HL-60 (cell line): Measurements from ENCODE around the gene RB1.

Experiments
- POLR2AphosphoS5 ChIP-seq: IDR thresholded peaks from 2 replicates; pipeline ENCODE4 v1.6.1; 2012; ENCODE audit warnings: low read depth
- TF ChIP-seq, protein P1 (sequence below): IDR thresholded peaks from one replicate; pipeline ENCODE4 v1.5.1; 2011; ENCODE audit warnings: low read length, control low read depth, inconsistent platforms; ENCODE audit not compliant: insufficient read depth
- TF ChIP-seq, protein P2 (sequence below): IDR thresholded peaks from 2 replicates; pipeline ENCODE4 v1.6.1; 2012; ENCODE audit warnings: low read depth; ENCODE audit not compliant: insufficient replicate concordance

DNA sequence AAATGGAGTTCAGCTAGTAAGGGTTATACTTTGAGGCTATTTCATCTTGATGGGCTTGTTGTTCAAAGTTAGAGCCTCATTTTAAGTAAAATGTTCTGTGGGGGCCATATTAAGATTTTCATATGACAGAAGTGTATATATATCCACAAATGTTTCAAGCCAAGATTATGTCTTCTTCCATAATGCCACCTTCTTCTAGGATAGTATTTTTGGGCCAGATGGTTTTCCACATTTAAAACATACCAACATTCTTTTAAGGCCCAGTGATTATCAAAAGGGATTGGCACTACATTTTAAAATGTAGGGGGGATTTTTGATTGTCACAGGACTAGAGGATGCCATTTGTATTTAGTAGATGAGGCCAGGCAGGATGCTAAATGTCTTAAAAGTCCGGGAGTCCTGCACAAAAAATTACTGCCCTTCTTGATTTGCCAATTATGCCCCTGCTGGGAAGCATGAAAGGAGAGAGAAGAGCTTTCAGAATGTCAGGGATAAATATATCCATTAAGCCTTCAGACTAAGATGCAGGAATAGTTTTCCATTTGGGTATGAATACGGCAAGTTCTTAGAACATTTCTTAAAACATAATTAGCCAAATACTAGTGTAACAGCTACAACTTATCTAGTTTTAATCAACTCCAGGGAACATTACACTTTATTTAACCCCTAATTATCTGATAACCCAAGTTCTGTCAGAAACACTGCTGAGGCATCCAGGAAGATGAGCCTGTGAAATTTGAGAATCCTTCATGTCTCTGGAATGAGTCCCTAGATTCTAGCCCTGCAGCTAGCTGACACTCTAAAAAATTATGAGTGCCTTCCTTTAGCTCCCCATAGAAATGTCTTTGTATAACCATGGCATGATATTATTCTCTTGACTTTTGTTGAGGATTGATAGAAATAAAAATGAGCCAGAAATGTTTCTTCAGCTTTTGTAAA is 36.6 kb upstream of the RB1 start:
- TF ChIP-seq, protein P1, sequence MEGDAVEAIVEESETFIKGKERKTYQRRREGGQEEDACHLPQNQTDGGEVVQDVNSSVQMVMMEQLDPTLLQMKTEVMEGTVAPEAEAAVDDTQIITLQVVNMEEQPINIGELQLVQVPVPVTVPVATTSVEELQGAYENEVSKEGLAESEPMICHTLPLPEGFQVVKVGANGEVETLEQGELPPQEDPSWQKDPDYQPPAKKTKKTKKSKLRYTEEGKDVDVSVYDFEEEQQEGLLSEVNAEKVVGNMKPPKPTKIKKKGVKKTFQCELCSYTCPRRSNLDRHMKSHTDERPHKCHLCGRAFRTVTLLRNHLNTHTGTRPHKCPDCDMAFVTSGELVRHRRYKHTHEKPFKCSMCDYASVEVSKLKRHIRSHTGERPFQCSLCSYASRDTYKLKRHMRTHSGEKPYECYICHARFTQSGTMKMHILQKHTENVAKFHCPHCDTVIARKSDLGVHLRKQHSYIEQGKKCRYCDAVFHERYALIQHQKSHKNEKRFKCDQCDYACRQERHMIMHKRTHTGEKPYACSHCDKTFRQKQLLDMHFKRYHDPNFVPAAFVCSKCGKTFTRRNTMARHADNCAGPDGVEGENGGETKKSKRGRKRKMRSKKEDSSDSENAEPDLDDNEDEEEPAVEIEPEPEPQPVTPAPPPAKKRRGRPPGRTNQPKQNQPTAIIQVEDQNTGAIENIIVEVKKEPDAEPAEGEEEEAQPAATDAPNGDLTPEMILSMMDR = no peak
- TF ChIP-seq, protein P2, sequence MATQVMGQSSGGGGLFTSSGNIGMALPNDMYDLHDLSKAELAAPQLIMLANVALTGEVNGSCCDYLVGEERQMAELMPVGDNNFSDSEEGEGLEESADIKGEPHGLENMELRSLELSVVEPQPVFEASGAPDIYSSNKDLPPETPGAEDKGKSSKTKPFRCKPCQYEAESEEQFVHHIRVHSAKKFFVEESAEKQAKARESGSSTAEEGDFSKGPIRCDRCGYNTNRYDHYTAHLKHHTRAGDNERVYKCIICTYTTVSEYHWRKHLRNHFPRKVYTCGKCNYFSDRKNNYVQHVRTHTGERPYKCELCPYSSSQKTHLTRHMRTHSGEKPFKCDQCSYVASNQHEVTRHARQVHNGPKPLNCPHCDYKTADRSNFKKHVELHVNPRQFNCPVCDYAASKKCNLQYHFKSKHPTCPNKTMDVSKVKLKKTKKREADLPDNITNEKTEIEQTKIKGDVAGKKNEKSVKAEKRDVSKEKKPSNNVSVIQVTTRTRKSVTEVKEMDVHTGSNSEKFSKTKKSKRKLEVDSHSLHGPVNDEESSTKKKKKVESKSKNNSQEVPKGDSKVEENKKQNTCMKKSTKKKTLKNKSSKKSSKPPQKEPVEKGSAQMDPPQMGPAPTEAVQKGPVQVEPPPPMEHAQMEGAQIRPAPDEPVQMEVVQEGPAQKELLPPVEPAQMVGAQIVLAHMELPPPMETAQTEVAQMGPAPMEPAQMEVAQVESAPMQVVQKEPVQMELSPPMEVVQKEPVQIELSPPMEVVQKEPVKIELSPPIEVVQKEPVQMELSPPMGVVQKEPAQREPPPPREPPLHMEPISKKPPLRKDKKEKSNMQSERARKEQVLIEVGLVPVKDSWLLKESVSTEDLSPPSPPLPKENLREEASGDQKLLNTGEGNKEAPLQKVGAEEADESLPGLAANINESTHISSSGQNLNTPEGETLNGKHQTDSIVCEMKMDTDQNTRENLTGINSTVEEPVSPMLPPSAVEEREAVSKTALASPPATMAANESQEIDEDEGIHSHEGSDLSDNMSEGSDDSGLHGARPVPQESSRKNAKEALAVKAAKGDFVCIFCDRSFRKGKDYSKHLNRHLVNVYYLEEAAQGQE = no peak
- no peak for TF ChIP-seq POLR2AphosphoS5
